Endodermal cell (in vitro differentiated cells): ENCODE results near the gene MARCHF2. TPM values are rescaled to one million over a fixed set of nuclear protein-coding genes. Genes with fewer than 3 reads are reported as not detected.

Experiments used
- DNase-seq: peaks from one replicate; pipeline ENCODE4 v3.0.0-alpha.2; 2017
- H3K27ac ChIP-seq: 2 replicates; pipeline ENCODE4 v1.5.1; 2013; ENCODE audit warnings: mild to moderate bottlenecking, low read depth, low read length, moderate library complexity
- H3K27me3 ChIP-seq: 2 replicates; pipeline ENCODE4 v1.6.1; 2013; ENCODE audit warnings: mild to moderate bottlenecking, low read length, moderate library complexity; ENCODE audit not compliant: insufficient read depth, control insufficient read depth, poor library complexity, severe bottlenecking
- H3K36me3 ChIP-seq: 2 replicates; pipeline ENCODE4 v1.7.0; 2013; ENCODE audit warnings: mild to moderate bottlenecking, low read length, moderate library complexity; ENCODE audit not compliant: control insufficient read depth, insufficient read depth
- H3K4me1 ChIP-seq: one replicate; pipeline ENCODE4 v1.7.0; 2013; ENCODE audit warnings: low read length; ENCODE audit not compliant: control insufficient read depth, insufficient read depth
- H3K4me3 ChIP-seq: 2 replicates; pipeline ENCODE4 v1.5.1; 2013; ENCODE audit warnings: mild to moderate bottlenecking, low read length, moderate library complexity
- H3K9ac ChIP-seq: 2 replicates; pipeline ENCODE4 v1.6.1; 2013; ENCODE audit warnings: mild to moderate bottlenecking, low read length, moderate library complexity; ENCODE audit not compliant: poor library complexity, severe bottlenecking; ENCODE audit errors: extremely low read depth
- H3K9me3 ChIP-seq: 2 replicates; pipeline ENCODE4 v1.6.1; 2013; ENCODE audit warnings: mild to moderate bottlenecking, low read length, moderate library complexity; ENCODE audit not compliant: control insufficient read depth
- H3K27ac Mint-ChIP-seq: 2 replicates; pipeline ENCODE4 v1.8.0; 2020; ENCODE audit warnings: mixed read lengths
- H3K27me3 Mint-ChIP-seq: 2 replicates; pipeline ENCODE4 v1.8.0; 2021; ENCODE audit warnings: mild to moderate bottlenecking, mixed read lengths; ENCODE audit not compliant: insufficient read depth
- H3K36me3 Mint-ChIP-seq: 2 replicates; pipeline ENCODE4 v1.8.0; 2020; ENCODE audit warnings: low read depth, mixed read lengths
- H3K4me1 Mint-ChIP-seq: 2 replicates; pipeline ENCODE4 v1.8.0; 2020; ENCODE audit warnings: mixed read lengths
- H3K4me3 Mint-ChIP-seq: 2 replicates; pipeline ENCODE4 v1.8.0; 2020; ENCODE audit warnings: mild to moderate bottlenecking, moderate library complexity, mixed read lengths
- H3K9me3 Mint-ChIP-seq: 2 replicates; pipeline ENCODE4 v1.8.0; 2020; ENCODE audit warnings: mild to moderate bottlenecking, mixed read lengths
- WGBS, 2 experiments: methylation state at CpG; one replicate each; pipeline versions ENCODE4 v1.1.5 to v1.1.7; 2013; ENCODE audit warnings: missing lambda C conversion rate in 2 of 2, mixed read lengths in 1 of 2; ENCODE audit not compliant: insufficient coverage in 1 of 2, insufficient read length in 1 of 2; 5-methylcytosine and 5-hydroxymethylcytosine counted together
- total RNA-seq, 2 donors: library from RNA; stranded (reverse); fragmentation: NEBNext Ultra II Directional in 1 of 2; extraction: Animal tissue kit (Norgen Biotek cat#: 25700) in 1 of 2; gene quantifications; 2 replicates in 1 of 2; 3 replicates in 1 of 2; pipeline ENCODE4 v1.2.1, GENCODE V29; 2021
- TF ChIP-seq, protein P1 (sequence below): fragments of 200-600 bp; sonication (generic); conservative IDR thresholded peaks from 2 replicates; pipeline ENCODE4 v1.5.0; 2021; ENCODE audit warnings: antibody characterized with exemption, mild to moderate bottlenecking

The MARCHF2 gene
- total RNA-seq, 2 donors from 2014 or later = 31.8 to 35.9 TPM

- no peaks in the 10 kb centered on the region for H3K4me1 Mint-ChIP-seq
- no peaks in the 10 kb centered on the region for H3K27me3 Mint-ChIP-seq
- peaks cover 6% of the 10 kb centered on the region for H3K36me3 ChIP-seq
- H3K4me1 ChIP-seq = no peaks in the 10 kb centered on the region
- no peak overlapping the region for H3K4me3 Mint-ChIP-seq
- no peak overlapping the region for H3K27ac Mint-ChIP-seq
- H3K9me3 ChIP-seq = no peaks in the 10 kb centered on the region
- H3K27me3 ChIP-seq = no peaks in the 10 kb centered on the region
- no peak overlapping the region for H3K27ac ChIP-seq
- no peak for DNase-seq
- H3K9ac ChIP-seq = no peak overlapping the region
- 87 to 97% methylated on average over 6 to 7 of the region's 7 CpGs for WGBS, 2 experiments
- no peaks in the 10 kb centered on the region for H3K9me3 Mint-ChIP-seq
- H3K4me3 ChIP-seq = no peak overlapping the region
- H3K36me3 Mint-ChIP-seq = peaks cover 41% of the 10 kb centered on the region
- TF ChIP-seq, protein P1, sequence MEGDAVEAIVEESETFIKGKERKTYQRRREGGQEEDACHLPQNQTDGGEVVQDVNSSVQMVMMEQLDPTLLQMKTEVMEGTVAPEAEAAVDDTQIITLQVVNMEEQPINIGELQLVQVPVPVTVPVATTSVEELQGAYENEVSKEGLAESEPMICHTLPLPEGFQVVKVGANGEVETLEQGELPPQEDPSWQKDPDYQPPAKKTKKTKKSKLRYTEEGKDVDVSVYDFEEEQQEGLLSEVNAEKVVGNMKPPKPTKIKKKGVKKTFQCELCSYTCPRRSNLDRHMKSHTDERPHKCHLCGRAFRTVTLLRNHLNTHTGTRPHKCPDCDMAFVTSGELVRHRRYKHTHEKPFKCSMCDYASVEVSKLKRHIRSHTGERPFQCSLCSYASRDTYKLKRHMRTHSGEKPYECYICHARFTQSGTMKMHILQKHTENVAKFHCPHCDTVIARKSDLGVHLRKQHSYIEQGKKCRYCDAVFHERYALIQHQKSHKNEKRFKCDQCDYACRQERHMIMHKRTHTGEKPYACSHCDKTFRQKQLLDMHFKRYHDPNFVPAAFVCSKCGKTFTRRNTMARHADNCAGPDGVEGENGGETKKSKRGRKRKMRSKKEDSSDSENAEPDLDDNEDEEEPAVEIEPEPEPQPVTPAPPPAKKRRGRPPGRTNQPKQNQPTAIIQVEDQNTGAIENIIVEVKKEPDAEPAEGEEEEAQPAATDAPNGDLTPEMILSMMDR = no peak
Observed at GRCh38 chr19:8426283-8426682, 13.2 kb downstream of the MARCHF2 start.

DNA sequence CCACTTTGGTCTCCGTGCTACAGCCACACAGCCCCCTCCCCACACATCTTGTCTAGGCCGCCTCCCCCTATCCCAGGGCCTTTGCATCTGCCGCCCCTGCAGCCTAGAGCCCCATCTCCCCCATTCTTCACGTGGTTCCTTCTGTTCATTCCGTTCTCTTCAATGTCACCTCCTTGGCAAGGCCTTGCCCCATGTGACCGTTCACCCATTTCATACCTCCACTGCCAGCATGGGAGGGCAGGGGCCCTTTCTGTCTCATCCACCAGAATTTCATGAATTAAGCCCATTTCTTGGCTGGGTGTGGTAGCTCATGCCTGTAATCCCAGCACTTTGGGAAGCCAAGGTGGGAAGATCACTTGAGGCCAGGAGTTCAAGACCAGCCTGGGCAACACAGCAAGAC, 15.9 kb downstream of the MARCHF2 start:
- no peak for DNase-seq
- H3K9me3 Mint-ChIP-seq = no peaks in the 10 kb centered on the region
- WGBS, 2 experiments = 99% methylated on average over 6 of the region's 6 CpGs; no CpG with 5 or more reads in 1 of the 2 experiments

DNA sequence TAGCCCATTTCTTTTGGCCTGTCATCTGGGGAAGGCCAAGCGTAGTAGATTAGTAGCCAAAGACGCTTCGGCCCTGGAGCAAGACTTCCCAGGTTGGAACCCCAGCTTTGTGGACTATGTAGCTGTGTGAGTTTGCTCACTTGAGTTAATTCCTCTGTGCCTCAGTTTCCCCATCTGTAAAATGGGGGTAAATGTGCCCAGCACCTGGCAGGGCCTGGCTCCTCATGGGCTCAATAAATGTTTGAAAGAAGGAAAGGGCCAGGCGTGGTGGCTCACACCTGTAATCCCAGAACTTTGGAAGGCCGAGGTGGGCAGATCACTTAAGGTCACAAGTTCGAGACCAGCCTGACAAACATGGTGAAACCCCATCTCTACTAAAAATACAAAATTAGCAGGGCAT, 16.7 kb downstream of the MARCHF2 start:
- H3K4me3 ChIP-seq = no peak overlapping the region
- no peak overlapping the region for H3K27ac ChIP-seq
- 87 to 96% methylated on average over 3 to 6 of the region's 6 CpGs for WGBS, 2 experiments
- H3K36me3 ChIP-seq = peaks cover 4% of the 10 kb centered on the region
- no peaks in the 10 kb centered on the region for H3K27me3 ChIP-seq
- no peaks in the 10 kb centered on the region for H3K4me1 ChIP-seq
- no peak for DNase-seq
- Mint-ChIP-seq H3K27me3 (no peaks in the 10 kb centered on the region), H3K4me3 (no peak overlapping the region), H3K36me3 (peaks cover 25% of the 10 kb centered on the region), H3K4me1 (no peaks in the 10 kb centered on the region), H3K9me3 (no peaks in the 10 kb centered on the region), H3K27ac (no peak overlapping the region)
- TF ChIP-seq, protein P1 = no peak
- H3K9ac ChIP-seq = no peak overlapping the region
- no peaks in the 10 kb centered on the region for H3K9me3 ChIP-seq

More for the DNA sequence above, 15.9 kb downstream of the MARCHF2 start:
- no peaks in the 10 kb centered on the region for H3K4me1 Mint-ChIP-seq
- no peaks in the 10 kb centered on the region for H3K9me3 ChIP-seq
- H3K27ac ChIP-seq = no peak overlapping the region
- TF ChIP-seq, protein P1 = no peak
- H3K27me3 ChIP-seq = no peaks in the 10 kb centered on the region
- H3K9ac ChIP-seq = no peak overlapping the region
- no peak overlapping the region for H3K4me3 Mint-ChIP-seq
- no peak overlapping the region for H3K4me3 ChIP-seq
- H3K27ac Mint-ChIP-seq = no peak overlapping the region
- H3K27me3 Mint-ChIP-seq = no peaks in the 10 kb centered on the region
- H3K36me3 ChIP-seq = peaks cover 4% of the 10 kb centered on the region
- H3K36me3 Mint-ChIP-seq = peaks cover 27% of the 10 kb centered on the region
- H3K4me1 ChIP-seq = no peaks in the 10 kb centered on the region
